ENCODE data around the gene MYLIP. TPM values are rescaled to one million over a fixed set of nuclear protein-coding genes. Genes with fewer than 3 reads are reported as not detected.

MYLIP gene
- total and polyA plus RNA-seq, 2 experiments from 2014 or later = 26.7 to 33.8 TPM

GRCh38 chr6:16153211-16153820 is 24.4 kb downstream of the MYLIP start:
- Mint-ChIP-seq H3K27ac (no peak overlapping the region), H3K27me3 (ENCODE audit: insufficient read depth, low read depth, poor library complexity) (peaks cover 1% of the 10 kb centered on the region), H3K36me3 (ENCODE audit: low read depth) (peaks cover 84% of the 10 kb centered on the region), H3K4me3 (no peak overlapping the region), H3K4me1 (peaks cover 2% of the 10 kb centered on the region), H3K9me3 (peaks cover 12% of the 10 kb centered on the region; the same call in 2 of the 3 replicates)
- DNase-seq (ENCODE audit: low spot score) (no peak), ATAC-seq (no peak)
- H3K4me1 ChIP-seq (ENCODE audit: insufficient read depth) = no peaks in the 10 kb centered on the region
- no peak overlapping the region for H3K27ac ChIP-seq (ENCODE audit: low read depth)
- 0 out of 2 replicates have a peak, but pooled peaks cover 3% of the 10 kb centered on the region for H3F3A ChIP-seq (replicated peaks; ENCODE audit: low read depth)
- no peak overlapping the region for H3K4me3 ChIP-seq
- TF ChIP-seq REST (IDR thresholded peaks at IDR 0.05; ENCODE audit: unreplicated experiment) (no peak), ZNF114 (CRISPR knock-in tag; IDR thresholded peaks at IDR 0.05) (no peak), JUNB (IDR thresholded peaks at IDR 0.05; ENCODE audit: unreplicated experiment) (no peak)
- peaks cover 9% of the 10 kb centered on the region for H4K20me1 ChIP-seq (replicated peaks; ENCODE audit: insufficient read depth)
- H3K36me3 ChIP-seq (ENCODE audit: insufficient read depth) = peaks cover 8% of the 10 kb centered on the region; the same call in 1 of the 2 replicates
- H3K9me2 ChIP-seq (ENCODE audit: insufficient read depth) = no peaks in the 10 kb centered on the region
- no peak overlapping the region for H3K4me2 ChIP-seq
- no peak overlapping the region for H2AFZ ChIP-seq
- H3K79me2 ChIP-seq (replicated peaks; ENCODE audit: insufficient read depth) = no peaks in the 10 kb centered on the region
- H3K27me3 ChIP-seq (ENCODE audit: insufficient read depth) = no peaks in the 10 kb centered on the region

- DNase-seq (ENCODE audit: low spot score) (no peak), ATAC-seq (no peak)
- Histone ChIP-seq H3K4me3 (no peak overlapping the region), H4K20me1 (replicated peaks; ENCODE audit: insufficient read depth) (peaks cover 3% of the 10 kb centered on the region; the same call in 1 of the 2 replicates), H3K36me3 (ENCODE audit: insufficient read depth) (peaks cover 8% of the 10 kb centered on the region; the same call in 1 of the 2 replicates), H3K27me3 (ENCODE audit: insufficient read depth) (no peaks in the 10 kb centered on the region), H3K9me2 (ENCODE audit: insufficient read depth) (no peaks in the 10 kb centered on the region), H3K4me2 (no peak overlapping the region), H2AFZ (no peak overlapping the region), H3F3A (replicated peaks; ENCODE audit: low read depth) (0 out of 2 replicates have a peak, but pooled peaks cover 1% of the 10 kb centered on the region), H3K4me1 (ENCODE audit: insufficient read depth) (no peaks in the 10 kb centered on the region), H3K79me2 (replicated peaks; ENCODE audit: insufficient read depth) (no peaks in the 10 kb centered on the region), H3K27ac (ENCODE audit: low read depth) (no peak overlapping the region)
- H3K4me1 Mint-ChIP-seq = no peaks in the 10 kb centered on the region
- TF ChIP-seq CTCF (conservative IDR thresholded peaks at IDR 0.05; ENCODE audit: low read depth in 2 of 2) (no peak), POLR2AphosphoS5 (IDR thresholded peaks at IDR 0.05; ENCODE audit: low read depth) (no peak), EZH2 (IDR thresholded peaks at IDR 0.05; ENCODE audit: low read depth, unreplicated experiment) (no peak), ZNF114 (CRISPR knock-in tag; IDR thresholded peaks at IDR 0.05) (no peak)
- H3K9me3 Mint-ChIP-seq = peaks cover 12% of the 10 kb centered on the region; the same call in 2 of the 3 replicates
- peaks cover 69% of the 10 kb centered on the region for H3K36me3 Mint-ChIP-seq (ENCODE audit: low read depth)
- peaks cover 1% of the 10 kb centered on the region for H3K27me3 Mint-ChIP-seq (ENCODE audit: insufficient read depth, low read depth, poor library complexity)
- no peak overlapping the region for H3K4me3 Mint-ChIP-seq
- H3K27ac Mint-ChIP-seq = no peak overlapping the region
Measured at GRCh38 chr6:16154904-16155303, 26.0 kb downstream of the MYLIP start.
